Right lobe of liver (tissue), 6 donors: ENCODE results near the gene VAX1. TPM values are rescaled to one million over a fixed set of nuclear protein-coding genes. Genes with fewer than 3 reads are reported as not detected.

Experiments used
- ATAC-seq, 4 donors: fragments of 200-7000 bp; cut with Tn5 transposase; one replicate each; pipeline ENCODE4 v1.9.1; 2020; ENCODE audit warnings: mild to moderate bottlenecking in 4 of 4, moderate library complexity in 4 of 4
- DNase-seq, 3 donors: peaks; one replicate each; pipeline ENCODE4 v3.0.0-alpha.2; 2020
- H3K27ac ChIP-seq, 3 donors: fragments of 200-600 bp; one replicate each; pipeline ENCODE4 v1.8.0; 2022
- H3K27me3 ChIP-seq, 2 donors: fragments of 200-600 bp; one replicate each; pipeline ENCODE4 v1.8.0; 2022
- H3K36me3 ChIP-seq, 4 donors: fragments of 200-600 bp; sonication (generic) in 1 of 4; one replicate each; pipeline versions ENCODE4 v1.5.1 to v1.8.0; 2017 to 2022; ENCODE audit warnings: control low read depth in 1 of 4
- H3K4me1 ChIP-seq, 4 donors: fragments of 200-600 bp; sonication (generic) in 1 of 4; one replicate each; pipeline versions ENCODE4 v1.5.1 to v1.8.0; 2017 to 2022; ENCODE audit warnings: control low read depth in 1 of 4
- H3K4me3 ChIP-seq, 3 donors: fragments of 200-600 bp; one replicate each; pipeline ENCODE4 v1.8.0; 2022
- H3K9me3 ChIP-seq, 4 donors: fragments of 200-600 bp; sonication (generic) in 1 of 4; one replicate each; pipeline versions ENCODE4 v1.5.1 to v1.8.0; 2017 to 2022; ENCODE audit warnings: control low read depth in 1 of 4
- CTCF ChIP-seq, 4 donors: fragments of 200-600 bp in 3 of 4; fragments of 450-650 bp in 1 of 4; IDR thresholded peaks; one replicate each; pipeline versions ENCODE4 v1.5.1 to v1.8.0; 2016 to 2022; ENCODE audit warnings: antibody characterized with exemption in 4 of 4, mild to moderate bottlenecking in 2 of 4
- POLR2A ChIP-seq: fragments of 450-650 bp; IDR thresholded peaks from one replicate; pipeline ENCODE4 v1.6.1; 2017; ENCODE audit warnings: antibody characterized with exemption, mild to moderate bottlenecking
- WGBS: methylation state at CpG from one replicate; pipeline ENCODE4 v1.1.6; 2018; ENCODE audit warnings: low coverage, low lambda C conversion rate; ENCODE audit not compliant: insufficient coverage; ENCODE audit errors: missing lambda C conversion rate; 5-methylcytosine and 5-hydroxymethylcytosine counted together
- intact Hi-C, 2 donors: fragments of 100-400 bp; cut with DNase I; formaldehyde crosslinking; loops; one replicate each; pipeline versions ENCODE4 v1.11.2 to v1.14.1; 2022
- total RNA-seq, 6 experiments: library from RNA; depleted of rRNA in 2 of 6; stranded (reverse); fragments of >200 nt in 2 of 6; fragmentation: NEBNext Ultra II Directional in 3 of 6; extraction: Animal tissue kit (Norgen Biotek cat#: 25700) in 3 of 6; gene quantifications; one replicate each; pipeline versions ENCODE4 v1.1.0 to v1.2.4, GENCODE V29; 2016 to 2023
- donor health status: DM: no; HTN: yes; CAD: no.
- donor health status: DM: no; HTN: no; CAD: no.
- donor health status: DM: no; HTN: no; CAD: no.
- donor health status: DM: no; HTN: yes; CAD: no.
- donor health status: DM: no; HTN: yes; CAD: no.

Gene VAX1
- total RNA-seq, 6 experiments from 2014 or later = not detected

GRCh38 chr10:117165538-117166417 is 27.7 kb upstream of the VAX1 start:
- WGBS = under 1% methylated on average over 19 of the region's 51 CpGs
- intact Hi-C loops = loop anchor here in 1 of 2 donors (5.0 kb wide), 1 partner anchor 373 kb away; no protein-coding TSS in a partner anchor
- Histone ChIP-seq H3K9me3 (no peaks in the 10 kb centered on the region), H3K27me3 (peaks cover 17 to 75% of the 10 kb centered on the region in 2 donors), H3K27ac (no peak overlapping the region), H3K4me1 (peaks cover 0 to 24% (median 0%) of the 10 kb centered on the region in 4 donors), H3K36me3 (no peaks in the 10 kb centered on the region), H3K4me3 (no peak overlapping the region)
- peak; percentile 50 to 62 (median 59) for DNase-seq
- TF ChIP-seq CTCF (IDR thresholded peaks at IDR 0.05) = peak; percentile 46 to 61 (median 56)
- TF ChIP-seq POLR2A = no peak
- ATAC-seq = peak; percentile 71 to 84 (median 80)

GRCh38 chr10:117164592-117165537 is 26.8 kb upstream of the VAX1 start:
- WGBS = 6% methylated on average over 28 of the region's 32 CpGs
- TF ChIP-seq POLR2A (no peak), CTCF (IDR thresholded peaks at IDR 0.05) (no peak)
- Histone ChIP-seq H3K27me3 (peaks cover 20 to 72% of the 10 kb centered on the region in 2 donors), H3K36me3 (no peaks in the 10 kb centered on the region), H3K27ac (no peak overlapping the region), H3K9me3 (no peaks in the 10 kb centered on the region), H3K4me3 (peak overlapping the region in 1 of 3 donors; percentile 21), H3K4me1 (peaks cover 0 to 24% (median 0%) of the 10 kb centered on the region in 4 donors)
- ATAC-seq (peak in 1 of 4 donors; percentile 8), DNase-seq (no peak)
- intact Hi-C loops = loop anchor here in 1 of 2 donors (5.0 kb wide), 1 partner anchor 373 kb away; no protein-coding TSS in a partner anchor

- no peaks in the 10 kb centered on the region for H3K36me3 ChIP-seq
- ATAC-seq (no peak), DNase-seq (no peak)
- peaks cover 20 to 74% of the 10 kb centered on the region in 2 donors for H3K27me3 ChIP-seq
- H3K4me3 ChIP-seq = no peak overlapping the region
- no peaks in the 10 kb centered on the region for H3K9me3 ChIP-seq
- H3K4me1 ChIP-seq = peaks cover 0 to 24% (median 0%) of the 10 kb centered on the region in 4 donors
- intact Hi-C loops = no loop called here
- no peak overlapping the region for H3K27ac ChIP-seq
- 15% methylated on average over 16 of the region's 16 CpGs for WGBS
- TF ChIP-seq POLR2A (no peak), CTCF (IDR thresholded peaks at IDR 0.05) (no peak)
Observed at GRCh38 chr10:117163954-117164548, 26.0 kb upstream of the VAX1 start.
